ENCODE results near the gene FBXO10.
"Not testable (repeated sequence)": the region's sequence is repeated elsewhere in the genome, so short reads cannot be mapped to it uniquely, and the experiment has no call there.

FBXO10 gene

DNA sequence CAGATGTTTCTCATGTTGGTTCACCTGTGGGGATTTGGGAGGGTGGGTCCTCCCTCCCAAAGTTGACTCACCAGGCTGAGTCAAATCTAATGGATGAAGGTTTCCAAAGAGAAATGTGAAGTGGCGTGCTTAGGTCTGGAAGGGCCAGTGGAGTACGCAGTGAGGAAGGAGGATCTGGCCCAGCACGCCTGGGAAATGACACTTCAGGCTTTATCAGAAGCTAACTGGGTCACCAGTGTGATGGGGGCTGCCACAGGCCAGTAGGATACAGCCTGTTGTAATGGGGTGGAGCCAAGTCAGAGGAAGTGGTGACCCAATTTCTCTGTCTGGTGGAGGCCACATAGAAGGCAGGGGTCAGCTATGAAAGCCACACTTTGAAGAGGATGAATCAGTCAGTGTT lies 72.4 kb downstream of the FBXO10 start:
- H3K36me3 Mint-ChIP-seq (ENCODE audit: low read depth): peaks cover 59% of the 10 kb centered on the region
- H3K27me3 Mint-ChIP-seq: no peaks in the 10 kb centered on the region
- peak; percentile 67 for ATAC-seq
- H3K4me1 Mint-ChIP-seq: peaks cover 20% of the 10 kb centered on the region
- no peaks in the 10 kb centered on the region for H3K9me3 Mint-ChIP-seq
- peak overlapping the region; percentile 25 for H3K4me3 Mint-ChIP-seq
- peak overlapping the region; percentile 60 for H3K27ac Mint-ChIP-seq
- no peak for DNase-seq

DNA sequence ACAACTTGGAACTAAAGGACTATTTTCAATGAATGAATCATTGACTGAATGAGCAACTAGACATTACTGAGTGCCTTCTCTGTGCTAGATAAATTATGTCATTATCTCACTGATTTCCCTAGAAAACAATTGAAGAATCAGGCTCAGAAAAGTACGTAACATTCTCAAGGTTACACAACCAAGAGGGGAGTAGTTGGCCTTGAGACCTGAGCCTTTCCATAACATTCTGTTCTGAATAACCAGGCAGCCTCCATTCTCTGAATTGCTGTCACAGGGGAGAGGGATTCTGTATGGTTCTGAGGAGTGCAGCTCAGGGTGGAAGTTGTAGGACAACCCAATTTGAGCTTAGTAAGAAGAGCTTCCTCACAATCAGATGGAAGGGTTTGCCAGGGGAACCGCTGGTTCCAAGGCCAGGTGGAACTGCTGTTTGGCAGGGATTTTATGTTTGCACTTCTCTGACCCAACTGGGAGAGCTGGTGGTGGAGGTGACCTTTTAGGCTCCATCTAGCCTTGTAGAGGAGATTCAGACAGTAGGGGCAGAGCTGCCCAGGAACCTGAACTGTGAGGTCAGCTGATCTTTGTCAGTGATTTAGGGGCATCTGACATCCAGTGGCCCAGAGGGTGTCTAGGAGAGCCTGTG lies 74.1 kb downstream of the FBXO10 start:
- no peak overlapping the region for H3K4me3 Mint-ChIP-seq
- DNase-seq (no peak), ATAC-seq (no peak)
- peaks cover 20% of the 10 kb centered on the region for H3K4me1 Mint-ChIP-seq
- H3K9me3 Mint-ChIP-seq: no peaks in the 10 kb centered on the region
- H3K36me3 Mint-ChIP-seq (ENCODE audit: low read depth): peaks cover 68% of the 10 kb centered on the region
- H3K27ac Mint-ChIP-seq: no peak overlapping the region
- H3K27me3 Mint-ChIP-seq: no peaks in the 10 kb centered on the region

- peaks cover 16% of the 10 kb centered on the region for H3K4me1 Mint-ChIP-seq
- H3K36me3 Mint-ChIP-seq (ENCODE audit: low read depth): peaks cover 76% of the 10 kb centered on the region
- H3K9me3 Mint-ChIP-seq: no peaks in the 10 kb centered on the region
- ATAC-seq (no peak), DNase-seq (no peak)
- no peak overlapping the region for H3K27ac Mint-ChIP-seq
- H3K27me3 Mint-ChIP-seq: no peaks in the 10 kb centered on the region
- H3K4me3 Mint-ChIP-seq: no peak overlapping the region
These were observed 76.9 kb downstream of the FBXO10 start for GRCh38 chr9:37499297-37499696.

- H3K27ac Mint-ChIP-seq: no peak overlapping the region
- H3K4me1 Mint-ChIP-seq: peaks cover 8% of the 10 kb centered on the region
- ATAC-seq (no peak), DNase-seq (no peak)
- no peak overlapping the region for H3K4me3 Mint-ChIP-seq
- H3K9me3 Mint-ChIP-seq: no peaks in the 10 kb centered on the region
- H3K27me3 Mint-ChIP-seq: no peaks in the 10 kb centered on the region
- peaks cover 74% of the 10 kb centered on the region for H3K36me3 Mint-ChIP-seq (ENCODE audit: low read depth)
These were observed 77.7 kb downstream of the FBXO10 start for GRCh38 chr9:37498457-37498856.

GRCh38 chr9:37497320-37497719 lies 78.9 kb downstream of the FBXO10 start:
- H3K27ac Mint-ChIP-seq: no peak overlapping the region
- no peaks in the 10 kb centered on the region for H3K27me3 Mint-ChIP-seq
- DNase-seq: no peak
- no peak for ATAC-seq
- H3K9me3 Mint-ChIP-seq: no peaks in the 10 kb centered on the region
- H3K4me3 Mint-ChIP-seq: no peak overlapping the region
- peaks cover 73% of the 10 kb centered on the region for H3K36me3 Mint-ChIP-seq (ENCODE audit: low read depth)
- H3K4me1 Mint-ChIP-seq: peaks cover 2% of the 10 kb centered on the region

DNA sequence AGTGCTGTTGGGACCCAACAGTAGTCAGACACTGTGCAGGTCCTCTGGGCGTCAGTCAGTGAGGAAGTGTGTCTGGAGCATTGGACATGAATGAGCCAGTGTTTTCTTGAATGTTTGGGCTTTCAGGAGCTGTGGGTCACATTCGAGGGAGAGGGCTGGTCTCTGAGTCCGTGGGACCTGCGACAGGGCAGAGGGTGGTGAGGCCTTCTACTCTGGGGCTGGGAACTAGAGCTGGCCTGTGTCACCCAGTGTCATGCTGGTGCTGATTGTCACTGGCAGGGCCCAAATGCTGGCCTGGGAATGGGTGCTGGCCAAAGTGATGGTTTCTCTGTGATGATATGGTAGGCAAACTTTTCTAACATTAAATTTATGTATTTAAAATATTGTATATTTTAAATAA lies 80.2 kb downstream of the FBXO10 start:
- no peak for ATAC-seq
- DNase-seq: no peak
- H3K36me3 Mint-ChIP-seq (ENCODE audit: low read depth): peaks cover 69% of the 10 kb centered on the region

GRCh38 chr9:37495571-37495970 lies 80.6 kb downstream of the FBXO10 start:
- H3K27ac Mint-ChIP-seq: no peak overlapping the region
- H3K4me3 Mint-ChIP-seq: no peak overlapping the region
- H3K4me1 Mint-ChIP-seq: peaks cover 6% of the 10 kb centered on the region
- DNase-seq (no peak), ATAC-seq (no peak)
- H3K9me3 Mint-ChIP-seq: no peaks in the 10 kb centered on the region
- no peaks in the 10 kb centered on the region for H3K27me3 Mint-ChIP-seq
- H3K36me3 Mint-ChIP-seq (ENCODE audit: low read depth): peaks cover 71% of the 10 kb centered on the region

More for the DNA sequence above, 80.2 kb downstream of the FBXO10 start:
- Mint-ChIP-seq H3K9me3 (no peaks in the 10 kb centered on the region), H3K27me3 (no peaks in the 10 kb centered on the region), H3K4me3 (no peak overlapping the region), H3K4me1 (peaks cover 3% of the 10 kb centered on the region), H3K27ac (no peak overlapping the region)

- Mint-ChIP-seq H3K27me3 (no peaks in the 10 kb centered on the region), H3K27ac (no peak overlapping the region), H3K9me3 (no peaks in the 10 kb centered on the region), H3K4me3 (no peak overlapping the region), H3K4me1 (peaks cover 30% of the 10 kb centered on the region), H3K36me3 (ENCODE audit: low read depth) (peaks cover 65% of the 10 kb centered on the region)
- DNase-seq: no peak
- ATAC-seq: peak; percentile 21
These were observed 84.2 kb downstream of the FBXO10 start for GRCh38 chr9:37491939-37492338.

- Mint-ChIP-seq H3K27me3 (peaks cover under 1% of the 10 kb centered on the region), H3K36me3 (ENCODE audit: low read depth) (peaks cover 37% of the 10 kb centered on the region), H3K27ac (peak overlapping the region; percentile 86), H3K4me1 (peaks cover 41% of the 10 kb centered on the region), H3K9me3 (no peaks in the 10 kb centered on the region), H3K4me3 (peak overlapping the region; percentile 90)
- ATAC-seq: no peak
- DNase-seq: no peak
These were observed 89.3 kb downstream of the FBXO10 start for GRCh38 chr9:37486616-37487548.

- peak overlapping the region; percentile 90 for H3K4me3 Mint-ChIP-seq
- no peaks in the 10 kb centered on the region for H3K9me3 Mint-ChIP-seq
- peaks cover 6% of the 10 kb centered on the region for H3K27me3 Mint-ChIP-seq
- DNase-seq (no peak), ATAC-seq (peak; percentile 0)
- peak overlapping the region; percentile 86 for H3K27ac Mint-ChIP-seq
- H3K36me3 Mint-ChIP-seq (ENCODE audit: low read depth): peaks cover 34% of the 10 kb centered on the region
- H3K4me1 Mint-ChIP-seq: peaks cover 42% of the 10 kb centered on the region
These were observed 89.9 kb downstream of the FBXO10 start for GRCh38 chr9:37486256-37486615.

- DNase-seq: peak; percentile 97
- Mint-ChIP-seq H3K4me1 (peaks cover 39% of the 10 kb centered on the region), H3K36me3 (ENCODE audit: low read depth) (peaks cover 28% of the 10 kb centered on the region), H3K27ac (peak within 1 kb of the TSS; percentile 86), H3K27me3 (peaks cover 6% of the 10 kb centered on the region), H3K4me3 (peak within 1 kb of the TSS; percentile 90), H3K9me3 (no peaks in the 10 kb centered on the region)
- ATAC-seq: peak; percentile 96
These were observed 90.6 kb downstream of the FBXO10 start, which contains the start of gene POLR1E for GRCh38 chr9:37485389-37486255. Gene POLR1E, plus strand, starts transcription at chr9:37485948. Its CDS starts 100 bp downstream, at chr9:37486048.

DNA sequence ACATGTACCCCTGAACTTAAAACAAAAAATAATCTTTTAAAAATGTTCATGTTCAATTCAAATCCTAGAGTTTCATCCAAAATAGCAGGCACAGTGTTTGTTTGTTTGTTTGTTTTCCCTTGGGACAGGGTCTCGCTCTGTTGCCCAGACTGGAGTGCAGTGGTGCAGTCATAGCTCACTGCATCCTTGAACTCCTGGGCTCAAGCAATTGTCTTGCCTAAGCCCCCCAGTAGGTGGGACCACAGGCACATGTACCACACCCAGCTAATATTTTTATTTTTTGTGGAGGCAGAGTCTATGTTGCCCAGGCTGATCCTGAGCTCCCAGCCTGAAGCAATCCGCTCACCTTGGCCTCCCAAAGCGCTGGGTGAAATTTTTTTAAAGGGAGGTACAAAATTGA lies 95.4 kb downstream of the FBXO10 start:
- Mint-ChIP-seq H3K9me3 (no peaks in the 10 kb centered on the region), H3K27me3 (peaks cover 24% of the 10 kb centered on the region), H3K4me1 (peaks cover 15% of the 10 kb centered on the region), H3K4me3 (no peak overlapping the region), H3K27ac (no peak overlapping the region), H3K36me3 (ENCODE audit: low read depth) (no peaks in the 10 kb centered on the region)
- DNase-seq (no peak), ATAC-seq (no peak)

- not testable (repeated sequence) for H3K9me3 Mint-ChIP-seq; H3K27ac Mint-ChIP-seq; H3K36me3 Mint-ChIP-seq (ENCODE audit: low read depth); ATAC-seq; H3K4me1 Mint-ChIP-seq; DNase-seq; H3K4me3 Mint-ChIP-seq
- peaks cover 24% of the 10 kb centered on the region for H3K27me3 Mint-ChIP-seq
These were observed 98.1 kb downstream of the FBXO10 start for GRCh38 chr9:37477987-37478619.

- not testable (repeated sequence) for ATAC-seq; DNase-seq; H3K4me1 Mint-ChIP-seq; H3K4me3 Mint-ChIP-seq; H3K9me3 Mint-ChIP-seq; H3K36me3 Mint-ChIP-seq (ENCODE audit: low read depth); H3K27ac Mint-ChIP-seq
- H3K27me3 Mint-ChIP-seq: peaks cover 24% of the 10 kb centered on the region
These were observed 98.7 kb downstream of the FBXO10 start for GRCh38 chr9:37477443-37477842.
